H1 (cell line): Measurements from ENCODE around the gene OR4E1. TPM values are rescaled to one million over a fixed set of nuclear protein-coding genes. Genes with fewer than 3 reads are reported as not detected.

Experiments
- CBX8 ChIP-seq: fragments of 300-800, 300-1000 bp; sonication (generic); IDR thresholded peaks from 2 replicates; pipeline ENCODE4 v1.7.1; 2016; ENCODE audit warnings: low read depth, low read length, borderline replicate concordance
- E2F6 ChIP-seq: IDR thresholded peaks from 2 replicates; pipeline ENCODE4 v1.6.1; 2012; ENCODE audit warnings: inconsistent platforms
- KDM1A ChIP-seq: fragments of 200-600, 300-600 bp; sonication (generic); IDR thresholded peaks from 2 replicates; pipeline ENCODE4 v1.7.1; 2016; ENCODE audit warnings: mild to moderate bottlenecking, low read length, borderline replicate concordance
- NRF1 ChIP-seq: IDR thresholded peaks from 2 replicates; pipeline ENCODE4 v1.6.1; 2011; ENCODE audit warnings: mild to moderate bottlenecking, low read depth, low read length, improper control_type of control experiment
- SIN3A ChIP-seq, 2 experiments: IDR thresholded peaks in 1 of 2; conservative IDR thresholded peaks in 1 of 2; 2 replicates each; pipeline ENCODE4 v1.6.1; 2011 to 2012; ENCODE audit warnings: low read length in 2 of 2, improper control_type of control experiment in 1 of 2, low read depth in 1 of 2, mild to moderate bottlenecking in 1 of 2
- SUZ12 ChIP-seq: fragments of 200-600 bp; sonication (generic); IDR thresholded peaks from 2 replicates; pipeline ENCODE4 v1.6.1; 2012; ENCODE audit warnings: mild to moderate bottlenecking, inconsistent platforms, low read length, moderate library complexity, mixed read lengths
- polyA plus RNA-seq, 7 experiments: library from polyadenylated mRNA; depleted of rRNA in 3 of 7; stranded (reverse) in 5 of 7; unstranded in 2 of 7; fragments of >200 nt in 5 of 7; fragments of 200-250 nt in 2 of 7; gene quantifications; 1 replicate in 5 of 7; 2 replicates in 1 of 7; 4 replicates in 1 of 7; pipeline versions ENCODE4 v1.2.1 to v1.2.3, GENCODE V29; 2011 to 2013; ENCODE audit warnings: missing spikeins in 2 of 7, mixed read lengths in 2 of 7
- total RNA-seq: library from RNA; stranded (reverse); fragmentation: NEBNext Ultra II Directional; extraction: Animal tissue kit (Norgen Biotek cat#: 25700); gene quantifications from 2 replicates; pipeline ENCODE4 v1.2.1, GENCODE V29; 2021

OR4E1 gene
- total and polyA plus RNA-seq, 2 of the 8 experiments (the other 6 are each of a cell fraction or from before 2014, with no cell fraction given), result not detected

- TF ChIP-seq KDM1A (no peak), CBX8 (no peak), SUZ12 (no peak), E2F6 (no peak), NRF1 (no peak), SIN3A (conservative IDR thresholded peaks at IDR 0.05 in 1 of 2, IDR thresholded peaks at IDR 0.05 in 1 of 2; ENCODE audit: low read depth in 1 of 2, low read length in 2 of 2) (no peak)
Observed at GRCh38 chr14:21671371-21671770, 2.2 kb downstream of the OR4E1 start (continued).
